HG03108 (cell line): Measurements from ENCODE around the gene KIAA1755.

ENCODE experiments used
- ATAC-seq: cut with Tn5 transposase; IDR thresholded peaks from one replicate; pipeline ENCODE4 v1.9.1; 2021; ENCODE audit warnings: moderate library complexity; ENCODE audit not compliant: unreplicated experiment

Gene KIAA1755

DNA sequence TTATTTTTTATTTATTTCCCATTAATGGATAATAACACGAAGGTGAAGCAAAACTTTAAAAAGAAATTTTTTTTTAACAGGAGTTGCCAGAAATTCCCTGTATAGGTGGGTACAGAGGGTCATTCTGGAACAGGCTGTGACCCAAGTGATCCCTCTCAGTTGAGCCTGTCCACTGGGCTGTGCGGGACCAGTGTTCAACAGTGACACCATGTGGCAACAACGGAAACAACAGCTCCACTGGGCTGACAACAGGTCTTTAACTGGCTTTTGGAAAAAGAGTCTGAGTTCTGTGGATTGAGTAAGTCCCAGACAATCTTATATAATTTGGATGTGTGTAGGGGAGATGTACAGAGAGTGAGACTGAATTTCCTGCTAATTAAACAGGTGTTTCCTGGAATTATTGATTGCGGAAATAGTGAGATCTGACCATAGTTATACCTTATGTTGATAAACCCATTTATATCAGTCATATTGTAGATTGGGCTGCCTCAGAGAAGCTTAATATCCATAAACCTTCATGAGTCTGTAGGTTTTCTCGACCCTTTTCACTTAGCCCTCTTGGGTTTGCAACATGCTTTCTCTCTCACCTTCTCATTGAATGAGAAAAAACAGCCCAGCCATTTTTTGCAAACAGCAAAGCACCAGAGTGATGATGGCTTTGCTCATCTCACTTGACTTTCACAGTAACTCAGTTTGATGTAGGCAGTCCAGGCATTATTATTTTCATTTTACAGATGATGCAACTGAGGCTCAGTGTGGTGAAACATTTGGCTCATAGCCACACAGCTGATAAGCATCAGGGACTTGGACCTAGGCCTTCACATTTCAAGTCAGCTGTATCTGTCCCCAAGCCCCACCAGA, 17.5 kb downstream of the KIAA1755 start:
- no peak for ATAC-seq

DNA sequence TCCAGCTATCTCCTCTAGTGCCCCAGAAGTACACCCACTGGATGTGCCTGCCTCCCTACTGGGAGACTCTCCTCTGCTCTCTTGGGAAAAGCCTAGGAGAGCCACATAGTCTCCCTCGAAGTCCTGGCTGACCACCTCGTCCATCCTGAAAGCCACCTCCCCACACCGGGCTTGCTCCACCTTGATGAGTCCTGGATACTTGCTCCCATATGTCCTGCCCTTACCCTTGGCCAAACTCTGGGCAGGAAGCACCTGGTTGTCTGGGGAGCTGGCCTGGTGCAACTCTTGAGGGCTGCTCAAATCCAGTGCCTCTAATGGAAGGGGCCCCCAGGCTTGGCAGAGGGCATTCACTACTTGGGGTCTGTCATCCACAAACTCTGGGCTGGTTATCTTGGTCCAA, 19.3 kb downstream of the KIAA1755 start:
- ATAC-seq: no peak

DNA sequence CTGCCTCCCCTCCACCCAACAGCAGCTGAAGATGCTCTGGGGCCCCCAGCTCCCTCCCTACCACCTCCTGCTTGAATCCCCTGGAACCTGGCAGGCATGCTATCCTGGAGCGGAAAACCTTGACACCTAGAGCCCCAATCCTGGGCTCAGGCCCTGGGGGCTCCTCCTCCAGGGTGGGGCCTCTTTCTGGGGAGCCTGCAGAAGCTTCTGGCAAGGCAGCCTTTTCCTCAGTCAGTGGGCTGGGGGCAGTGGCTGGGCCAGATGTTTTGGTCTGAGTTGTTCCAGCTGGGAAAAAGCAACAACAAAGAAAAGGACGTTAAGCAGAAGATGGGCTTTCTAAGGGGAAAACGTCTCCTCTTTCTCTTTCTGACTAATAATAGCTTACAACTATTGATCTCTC, 21.1 kb downstream of the KIAA1755 start:
- ATAC-seq: no peak

DNA sequence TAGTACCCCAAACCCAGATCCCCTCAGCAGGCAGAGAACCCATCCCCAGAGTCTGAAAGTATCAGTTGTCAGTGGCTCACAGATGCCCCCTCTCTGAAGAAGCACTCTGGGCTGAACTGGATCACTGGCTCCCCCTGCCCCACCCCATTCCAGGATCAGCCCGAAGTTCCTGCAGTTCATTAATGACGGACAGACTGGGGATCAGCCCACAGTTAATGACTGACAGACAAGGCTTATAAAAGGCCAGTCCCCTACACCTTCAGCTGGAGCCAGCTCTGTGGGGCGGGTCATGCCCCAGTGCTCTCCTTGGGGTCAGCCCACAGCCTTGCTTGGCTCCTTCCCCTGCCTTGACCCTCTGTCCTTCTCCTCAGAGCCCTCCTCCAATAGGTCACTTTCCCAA, 21.7 kb downstream of the KIAA1755 start:
- no peak for ATAC-seq

DNA sequence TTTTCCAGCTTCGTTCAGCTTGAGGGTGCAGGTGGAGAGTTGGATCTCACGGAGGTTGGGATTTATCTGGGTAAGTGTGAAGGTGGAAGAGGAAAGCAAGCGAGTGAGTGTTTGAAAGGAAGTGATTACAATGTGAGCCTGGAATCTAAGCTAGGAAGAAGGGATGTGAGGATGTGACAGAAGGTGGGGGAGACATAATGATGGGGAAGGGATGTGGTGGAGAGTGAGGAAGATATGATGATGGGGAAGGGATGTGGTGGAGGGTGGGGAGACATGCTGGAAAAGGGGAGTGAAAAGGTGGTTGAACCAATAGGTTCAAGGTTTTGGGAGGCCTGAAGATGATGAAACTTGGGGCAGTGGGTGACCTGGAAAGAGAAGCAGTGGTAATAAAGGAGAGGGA, 23.2 kb downstream of the KIAA1755 start:
- ATAC-seq: no peak

DNA sequence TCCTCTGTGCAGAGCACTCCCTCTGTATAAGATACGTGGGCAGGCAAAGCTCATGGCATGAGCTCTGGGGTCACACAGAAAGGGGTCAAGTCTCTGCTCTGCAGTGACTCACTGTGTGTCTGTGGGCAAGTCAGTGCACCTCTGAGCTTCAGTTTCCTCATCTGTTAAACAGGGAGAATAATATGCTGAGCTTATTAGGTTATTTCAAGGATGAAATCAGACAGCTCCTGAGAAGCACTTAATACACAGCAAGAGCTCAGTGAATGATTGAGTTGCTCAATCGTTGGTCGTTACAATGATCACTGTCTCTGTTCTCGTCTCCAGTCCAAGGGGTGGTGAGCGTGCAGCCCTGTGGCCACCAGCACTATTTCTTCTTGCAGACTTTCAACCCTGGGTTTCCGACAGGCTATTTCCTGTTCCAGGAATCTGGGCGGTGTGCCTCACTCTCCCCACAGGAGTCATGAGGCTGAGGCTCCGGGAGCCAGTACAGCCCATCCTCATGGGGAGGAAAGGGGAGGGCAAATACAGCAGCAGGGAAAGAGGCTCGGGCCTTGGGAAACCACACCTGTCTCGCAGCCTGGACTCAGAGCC, 28.9 kb downstream of the KIAA1755 start:
- ATAC-seq: no peak

DNA sequence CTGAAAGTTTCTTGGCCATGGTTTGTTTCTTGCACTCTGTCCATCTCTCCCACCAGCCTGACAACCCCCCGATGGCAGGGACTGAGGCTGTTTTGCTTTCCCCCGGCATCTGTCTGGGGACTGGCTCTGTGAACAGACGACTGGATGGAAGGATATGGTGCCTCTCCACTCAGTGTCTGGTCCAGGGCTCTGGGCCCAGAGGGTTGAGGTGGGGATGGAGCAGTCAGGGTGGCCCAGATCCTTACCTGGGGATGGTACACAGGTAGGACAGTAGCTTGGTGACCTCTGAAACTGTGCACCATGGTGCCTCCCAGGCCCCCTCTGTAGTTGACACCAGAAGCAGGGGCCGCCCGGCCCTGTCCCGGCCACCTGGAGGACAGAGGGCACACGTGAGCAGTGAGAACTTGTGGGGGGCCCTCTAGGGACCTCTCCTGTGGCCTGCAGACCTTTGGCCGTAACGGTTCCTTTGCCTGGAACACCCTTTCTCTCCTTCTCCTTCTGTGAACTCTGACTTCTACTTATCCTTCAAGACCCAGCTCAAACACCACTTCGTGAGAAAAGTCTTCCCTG, 29.5 kb downstream of the KIAA1755 start:
- ATAC-seq: no peak

DNA sequence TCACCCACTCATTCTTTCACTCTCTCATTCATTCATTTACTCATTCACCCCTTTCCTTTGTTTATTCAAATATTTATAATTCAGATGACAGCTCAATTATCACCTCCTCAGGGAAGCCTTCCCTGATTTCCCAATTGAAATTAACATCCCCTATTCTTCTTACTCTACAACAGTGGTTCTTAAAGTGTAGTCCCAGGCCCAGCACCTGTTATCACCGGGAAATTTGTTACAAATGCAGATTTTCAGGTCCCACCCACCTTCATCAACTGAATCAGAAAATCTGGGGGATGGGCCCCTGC, 30.3 kb downstream of the KIAA1755 start:
- ATAC-seq: no peak

DNA sequence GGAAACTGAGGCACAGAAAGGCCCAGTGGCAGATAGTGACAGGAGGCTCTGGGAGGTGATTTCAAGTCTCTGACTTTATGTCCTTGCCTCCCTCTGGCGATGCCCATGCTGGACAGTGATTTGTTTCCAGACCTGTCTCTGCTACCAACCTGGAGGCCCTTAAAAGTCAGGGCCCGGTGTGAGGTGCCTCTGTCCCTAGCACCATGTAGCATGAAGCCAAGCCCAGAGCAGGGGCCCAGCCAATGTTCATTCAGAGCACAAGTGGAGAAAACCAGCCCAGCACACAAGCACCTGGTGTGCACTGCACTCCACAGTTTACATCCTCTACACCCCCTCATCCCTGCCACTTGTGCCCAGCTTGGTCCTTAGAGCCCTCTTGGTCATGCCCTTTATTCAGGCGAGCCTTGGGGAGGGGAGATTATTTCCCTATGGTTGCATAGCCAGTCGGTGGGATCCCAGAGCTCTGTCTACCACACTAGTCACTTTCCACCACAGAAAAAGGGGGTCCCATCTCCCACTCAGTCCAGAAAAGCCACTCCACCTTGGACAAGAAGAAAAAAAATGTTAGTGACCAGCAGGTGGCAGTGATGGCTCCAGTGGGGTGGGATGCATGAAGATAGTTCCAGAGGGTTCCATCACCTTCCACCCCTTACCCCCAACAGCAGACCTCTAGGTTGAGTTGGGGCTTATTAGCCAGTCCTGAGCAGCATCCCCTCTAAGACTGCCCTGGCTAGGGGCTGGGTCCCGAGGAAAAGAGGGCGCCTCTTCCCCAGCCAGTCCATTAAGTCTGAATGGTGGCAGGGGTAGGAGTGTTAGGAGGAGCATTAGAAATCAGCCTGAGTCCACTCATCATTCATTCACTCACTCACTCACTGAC, 30.9 kb downstream of the KIAA1755 start:
- no peak for ATAC-seq

DNA sequence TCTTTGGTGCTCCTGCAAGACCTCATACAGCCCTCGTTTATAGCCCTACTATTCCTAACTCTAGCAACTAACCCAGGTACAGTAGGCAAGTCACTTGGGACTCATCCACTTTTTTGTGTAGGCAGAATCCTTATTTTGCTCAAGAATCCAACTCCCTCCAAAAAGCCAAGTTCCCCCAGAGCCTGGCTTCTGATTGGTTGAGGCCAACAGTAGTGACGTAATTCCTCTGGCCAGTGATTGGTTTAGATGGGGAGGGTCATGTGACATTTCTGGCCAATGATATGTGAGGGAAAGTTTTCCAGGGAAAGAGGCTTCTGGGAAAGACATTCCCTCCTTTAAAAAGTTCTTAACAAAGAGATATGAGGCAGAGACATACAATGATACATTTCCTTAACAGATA, 32.1 kb downstream of the KIAA1755 start:
- no peak for ATAC-seq

DNA sequence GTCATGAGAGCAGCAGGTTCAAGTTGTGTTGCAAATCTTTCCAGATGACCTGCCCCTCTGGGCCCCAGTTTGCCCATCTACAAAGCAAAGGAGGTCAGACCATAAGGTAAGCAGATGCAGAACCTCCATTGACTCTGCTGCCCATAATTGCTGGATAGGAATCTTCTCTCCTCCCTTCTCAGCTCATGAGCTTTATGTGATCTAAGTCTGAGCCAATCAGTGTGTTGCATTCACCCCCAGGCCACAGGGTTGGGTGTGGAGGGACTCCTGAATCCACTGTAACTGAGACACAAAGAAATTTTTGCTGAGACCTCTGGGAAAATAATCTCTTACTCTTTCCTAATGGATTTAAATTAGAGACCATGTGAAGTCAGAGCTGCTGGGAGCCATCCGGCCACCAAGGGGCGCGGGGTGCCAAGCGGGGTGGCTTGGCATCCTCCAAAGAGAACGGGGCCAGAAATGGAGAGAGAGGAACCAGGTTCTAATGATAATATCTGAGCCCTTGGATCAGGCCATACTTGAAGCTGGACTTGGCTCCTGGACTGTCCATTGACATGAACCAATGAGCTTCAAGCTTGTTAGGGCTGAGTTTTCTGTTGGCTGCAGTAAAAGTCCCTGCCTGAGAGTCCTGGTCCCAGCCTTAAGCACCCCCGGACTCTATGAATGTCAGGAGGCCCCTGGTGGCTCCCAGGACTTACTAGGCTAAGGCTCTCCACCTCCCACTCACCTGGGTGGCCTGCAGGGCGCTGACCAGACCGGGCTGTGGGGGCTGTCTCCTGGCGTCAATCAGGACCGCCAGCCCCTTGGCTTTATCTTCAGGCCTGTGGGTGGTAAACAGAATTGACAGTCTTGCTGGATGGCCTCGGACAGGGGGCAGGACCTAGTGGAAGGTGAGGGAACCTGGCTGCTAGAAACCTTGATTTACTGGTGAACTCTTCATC, 32.8 kb downstream of the KIAA1755 start:
- no peak for ATAC-seq

DNA sequence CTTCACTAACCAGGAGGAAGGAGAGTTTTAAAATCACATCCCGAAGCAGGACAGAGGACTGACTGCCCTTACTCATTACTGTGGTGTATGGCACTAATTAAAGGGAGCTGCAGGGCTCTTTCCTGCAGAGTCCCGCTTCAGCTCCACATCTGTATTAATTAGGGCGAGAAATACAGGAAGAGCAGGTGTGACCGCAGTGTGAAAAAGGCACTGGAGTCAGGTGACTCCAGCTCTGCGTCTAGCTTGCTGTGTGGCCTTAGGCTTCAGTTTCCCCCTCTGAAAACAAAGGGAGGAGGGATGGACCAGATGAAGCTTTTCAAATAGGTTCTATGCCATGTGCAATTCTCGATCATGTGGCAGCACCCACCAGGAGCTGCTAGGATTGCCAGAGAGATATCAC, 34.0 kb downstream of the KIAA1755 start:
- ATAC-seq: no peak

DNA sequence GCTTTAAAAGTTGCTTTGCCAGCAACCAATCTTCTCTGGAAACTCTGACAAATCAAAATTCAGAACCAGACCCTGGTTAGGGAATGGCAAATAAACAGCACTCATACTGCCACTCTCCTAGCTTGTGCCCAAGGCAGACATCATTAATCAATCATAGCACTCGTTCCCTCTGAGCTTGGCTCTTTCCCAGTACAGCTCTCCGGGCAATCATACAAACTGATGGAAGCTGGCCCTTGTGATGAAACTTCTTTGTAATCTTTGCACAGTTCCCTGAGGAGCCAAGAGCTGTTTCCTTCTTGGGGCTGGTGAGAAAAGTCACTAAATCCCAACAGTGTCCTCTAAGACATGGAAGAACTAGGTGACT, 34.7 kb downstream of the KIAA1755 start:
- no peak for ATAC-seq

DNA sequence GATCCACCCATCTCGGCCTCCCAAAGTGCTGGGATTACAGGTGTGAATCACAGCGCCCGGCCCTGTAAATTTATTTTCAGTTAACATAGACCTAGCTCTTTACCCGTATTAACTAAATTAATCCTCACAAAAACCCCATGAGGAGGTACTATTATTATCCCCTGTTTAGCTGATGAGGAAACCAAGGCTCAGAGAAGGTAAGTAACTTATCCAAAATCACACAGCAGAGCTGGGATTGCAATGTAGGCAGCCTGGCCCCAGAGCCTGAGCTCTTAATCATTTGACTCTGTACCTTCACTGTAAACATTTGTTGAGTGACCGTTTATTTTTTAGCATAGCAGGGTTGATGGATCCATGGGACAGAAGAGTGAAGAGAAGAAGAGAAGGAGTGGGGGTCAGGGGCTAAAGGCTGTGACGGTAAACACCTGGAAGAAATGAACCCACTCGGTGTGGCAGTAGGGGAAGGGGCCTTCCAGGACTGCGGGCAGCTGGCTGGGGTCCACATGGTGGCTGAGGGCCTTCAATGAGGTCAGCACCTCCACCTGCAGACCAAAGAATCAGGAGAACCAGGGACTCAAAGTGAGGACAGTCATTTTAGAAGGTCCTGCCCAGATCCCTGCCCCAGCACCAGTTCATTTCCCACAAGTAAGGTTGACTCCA, 35.2 kb downstream of the KIAA1755 start:
- ATAC-seq: no peak

DNA sequence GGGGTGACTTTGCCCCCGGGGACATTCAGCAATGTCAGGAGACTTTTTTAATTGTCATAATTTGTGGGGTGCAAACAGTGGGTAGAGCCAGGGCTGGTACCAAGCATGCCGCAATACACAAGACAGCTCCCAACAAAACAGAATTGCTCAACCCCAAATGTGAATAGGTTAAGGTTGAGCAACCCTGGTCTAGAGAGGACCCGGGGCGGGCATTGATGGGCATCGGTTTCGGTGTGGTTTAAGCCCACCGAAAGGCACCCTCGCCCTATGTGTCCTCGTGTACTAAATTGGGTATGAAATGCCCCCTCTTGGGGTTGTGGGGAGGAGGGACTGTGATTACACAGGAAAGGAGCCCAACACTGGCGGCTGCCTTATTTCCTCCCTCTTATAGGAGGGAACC, 36.0 kb downstream of the KIAA1755 start:
- ATAC-seq: no peak

DNA sequence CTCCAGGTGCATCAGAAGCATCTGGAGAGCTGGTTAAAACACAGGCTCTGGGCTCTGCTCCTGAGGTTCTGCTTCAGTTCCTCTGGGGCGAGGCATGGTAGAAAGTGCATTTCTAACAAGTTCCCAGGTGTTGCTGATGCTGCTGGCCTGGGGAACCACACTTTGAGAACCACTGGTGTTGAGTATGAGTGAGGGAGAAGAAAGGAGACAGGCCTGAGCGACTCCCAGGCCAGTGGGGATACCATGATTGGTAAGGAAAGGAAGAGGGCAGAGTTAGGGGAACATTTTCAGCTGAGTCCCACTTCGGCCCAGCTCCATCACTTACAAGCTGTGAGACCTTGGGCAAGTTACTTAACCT, 36.8 kb downstream of the KIAA1755 start:
- ATAC-seq: no peak

DNA sequence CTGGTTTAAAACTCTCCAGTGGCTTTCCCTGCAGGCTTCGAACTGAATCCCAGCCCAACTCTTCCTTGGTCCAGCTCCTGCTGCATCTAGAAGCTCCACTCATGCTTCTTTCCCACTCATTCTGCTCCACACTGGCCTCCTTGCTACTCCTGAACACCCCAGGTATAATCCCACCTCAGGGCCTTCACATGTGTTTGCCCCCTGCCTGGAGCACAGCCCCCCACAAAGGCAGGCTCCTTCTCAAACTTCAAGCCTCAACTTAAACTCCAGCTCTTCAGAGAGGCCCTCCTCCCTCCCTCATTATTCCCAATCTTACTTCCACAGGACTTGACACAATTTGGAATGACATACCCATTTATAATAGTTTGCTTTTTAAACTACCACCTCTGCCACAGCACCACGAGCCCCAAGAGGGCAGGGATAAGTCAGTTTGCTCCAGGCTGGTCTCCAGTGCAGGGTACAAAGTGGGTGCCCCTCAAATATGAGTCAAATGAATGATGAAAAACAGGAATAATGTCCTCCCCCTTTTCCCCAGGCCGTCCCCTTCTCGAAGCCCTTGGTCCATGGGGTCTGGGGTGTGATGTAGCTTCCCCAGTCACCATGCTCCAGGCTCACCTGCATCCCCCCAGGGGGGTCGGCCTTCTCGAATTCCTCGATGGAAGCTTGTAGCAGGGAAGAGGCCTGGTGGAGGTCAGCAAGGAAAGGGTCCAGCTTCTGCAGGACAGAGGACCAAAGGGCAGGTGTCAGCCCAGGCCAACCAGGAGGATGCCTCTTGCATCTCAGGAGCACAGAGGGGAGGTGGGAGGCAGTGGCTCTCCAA, 37.4 kb downstream of the KIAA1755 start:
- ATAC-seq: no peak

DNA sequence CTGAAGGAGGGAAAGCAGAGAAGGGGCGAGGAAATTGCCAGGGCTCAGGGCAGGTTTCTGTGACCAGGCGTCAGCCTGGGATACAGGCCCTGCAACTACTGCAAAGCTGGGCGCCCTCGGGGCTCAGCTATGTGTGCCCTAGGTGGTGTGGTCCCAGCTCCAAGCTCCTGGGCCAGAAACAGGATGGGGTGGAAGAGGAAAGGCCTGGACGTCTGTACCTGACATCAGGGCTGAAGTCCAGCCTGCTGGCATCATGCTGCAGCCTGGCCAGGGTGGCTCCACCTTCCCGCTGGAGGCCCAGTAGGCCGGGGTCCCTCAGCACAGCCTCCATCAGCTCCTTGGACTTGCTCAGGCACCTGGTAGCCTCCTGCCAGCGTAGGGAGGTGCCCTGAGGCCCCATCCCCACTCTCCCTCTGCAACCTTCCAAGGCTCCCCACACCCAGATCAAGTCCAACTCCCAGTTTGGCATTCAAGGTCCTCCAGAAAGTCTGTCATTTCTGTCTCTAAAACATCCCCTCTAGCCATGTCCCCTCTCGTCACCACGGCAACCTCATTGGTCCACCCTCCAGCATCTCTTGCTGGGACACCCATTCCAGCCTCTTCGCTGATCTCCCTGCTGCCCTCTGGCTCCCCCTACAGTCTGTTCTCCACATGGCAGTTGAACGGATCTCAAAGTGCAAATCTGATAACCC, 38.2 kb downstream of the KIAA1755 start:
- no peak for ATAC-seq

DNA sequence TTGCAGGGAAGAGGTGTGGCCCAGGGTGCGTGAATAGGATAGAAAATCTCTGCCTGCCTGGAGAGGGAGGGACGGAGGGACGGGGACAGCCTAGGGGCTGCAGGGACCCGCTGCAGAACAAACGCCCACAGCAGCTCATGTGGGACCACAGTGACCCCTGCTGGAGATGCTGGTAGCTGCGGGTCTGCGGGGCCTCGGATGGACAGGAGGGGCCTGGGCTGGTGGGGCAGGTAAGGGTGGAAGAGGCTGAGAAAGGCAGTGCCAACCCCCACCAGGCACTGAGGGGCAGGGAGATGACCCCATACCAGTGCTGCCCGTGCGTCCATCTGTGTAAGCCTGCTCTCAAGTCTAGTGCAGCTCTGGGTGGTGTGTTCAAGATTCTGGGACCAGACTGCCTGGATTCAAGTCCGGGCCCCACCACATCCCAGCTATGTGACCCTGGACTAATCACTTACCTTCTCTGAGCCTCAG, 39.4 kb downstream of the KIAA1755 start:
- ATAC-seq: no peak
